ENCODE measurements around the gene RTP2.

The RTP2 gene, protein sequence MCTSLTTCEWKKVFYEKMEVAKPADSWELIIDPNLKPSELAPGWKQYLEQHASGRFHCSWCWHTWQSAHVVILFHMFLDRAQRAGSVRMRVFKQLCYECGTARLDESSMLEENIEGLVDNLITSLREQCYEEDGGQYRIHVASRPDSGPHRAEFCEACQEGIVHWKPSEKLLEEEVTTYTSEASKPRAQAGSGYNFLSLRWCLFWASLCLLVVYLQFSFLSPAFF

DNA sequence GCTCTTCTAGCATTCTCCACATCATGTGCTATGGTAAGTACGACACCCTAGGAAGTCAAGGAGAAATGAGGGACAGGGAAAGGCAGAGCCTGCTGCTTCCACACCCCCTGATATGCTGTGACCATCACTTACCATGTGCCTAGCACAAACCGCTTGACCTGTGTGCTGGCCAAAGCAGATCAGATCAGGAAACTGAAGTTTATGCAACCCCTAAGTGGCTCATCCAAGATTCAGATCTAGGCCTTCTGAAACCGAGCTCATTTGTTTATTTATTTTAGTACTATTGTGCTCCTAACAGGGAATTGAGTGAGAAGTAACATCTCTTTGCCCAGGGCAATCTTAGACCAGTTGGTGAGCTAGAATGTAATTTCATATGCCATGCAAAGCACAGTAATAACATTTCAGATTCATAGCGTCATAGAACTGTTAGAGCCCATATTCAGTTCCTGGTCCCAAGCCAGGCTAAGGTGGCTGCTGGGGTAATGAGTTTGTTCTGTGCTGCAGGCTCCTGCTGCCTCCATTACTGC lies at the start of gene RTP2:
Gene RTP2 (minus strand): TSS at position 51 of the 527 bp plus-strand sequence. CDS start 429 bp downstream, outside the sequence.
- DNase-seq: no peak

DNA sequence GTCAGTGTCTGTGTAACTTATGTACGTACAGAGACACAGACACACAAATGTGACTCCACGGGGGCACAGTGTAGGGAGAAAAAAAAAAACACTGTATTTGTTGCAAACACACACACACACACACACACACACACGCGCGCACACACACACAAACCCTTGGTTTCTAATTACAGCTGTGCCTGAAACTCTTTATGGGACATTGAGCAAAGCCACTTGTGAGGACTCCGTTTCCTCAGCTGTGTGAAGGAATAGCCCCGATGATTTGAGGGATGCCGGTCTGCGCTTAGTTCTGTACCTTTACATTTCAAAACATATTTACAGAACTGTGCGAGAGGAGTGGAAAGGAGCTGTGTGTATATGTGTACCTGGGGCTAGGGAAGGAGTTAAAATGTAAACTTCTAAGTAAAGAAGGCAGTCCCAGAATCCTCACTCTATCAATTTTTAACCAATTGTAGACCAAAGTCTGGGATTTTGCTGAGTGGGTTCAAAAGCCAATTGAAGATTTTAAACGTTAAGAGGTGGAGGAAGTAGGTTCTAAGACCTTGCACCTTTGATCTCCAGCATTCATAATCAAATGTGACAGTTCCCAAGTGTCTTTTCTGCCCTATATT lies 48.3 kb upstream of the RTP2 start:
- DNase-seq: no peak

GRCh38 chr3:187750006-187750512 lies 47.7 kb upstream of the RTP2 start:
- DNase-seq: no peak

DNA sequence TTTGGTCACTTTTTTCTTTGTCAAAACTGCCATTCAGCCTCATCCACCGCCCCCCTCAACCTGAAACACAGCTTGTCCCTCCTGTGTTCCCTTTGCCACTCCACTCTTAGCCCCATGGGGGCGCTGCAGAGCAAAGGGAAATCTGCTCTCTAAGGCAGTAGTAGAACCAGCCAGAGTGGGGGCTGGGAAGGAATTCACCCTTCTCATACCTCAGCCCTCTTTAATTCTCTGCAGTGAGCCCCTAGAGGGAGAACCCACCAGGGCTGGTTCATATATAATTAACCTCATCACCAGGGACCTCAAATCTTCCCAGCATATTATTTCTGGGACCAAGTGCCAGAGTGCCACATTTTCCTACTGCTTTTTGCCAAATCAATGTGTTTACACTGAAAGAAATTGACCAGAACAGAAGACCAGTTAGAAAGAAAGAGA lies 45.7 kb upstream of the RTP2 start:
- DNase-seq: peak; percentile 94

DNA sequence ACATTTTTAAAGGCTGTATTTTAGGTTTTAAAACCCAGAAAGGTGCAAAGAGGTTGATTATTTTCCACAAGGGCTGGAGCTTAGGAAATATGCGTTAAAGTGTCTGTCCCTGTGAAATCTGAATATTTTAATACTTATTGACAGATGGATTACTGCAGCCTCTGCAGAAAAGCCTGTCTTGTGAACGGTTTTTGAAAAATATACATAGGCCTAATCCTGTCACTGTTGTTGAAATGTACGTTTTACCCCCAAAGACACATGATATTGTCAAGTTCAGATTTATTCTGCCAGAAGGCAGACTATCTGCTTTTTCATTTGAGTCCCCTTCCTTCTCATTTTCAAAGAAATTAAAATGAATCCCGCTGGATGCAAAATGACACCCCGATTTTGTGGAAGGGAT lies 45.1 kb upstream of the RTP2 start:
- DNase-seq: peak; percentile 53

GRCh38 chr3:187746442-187747281 lies 44.3 kb upstream of the RTP2 start:
- peak; percentile 33 for DNase-seq

DNA sequence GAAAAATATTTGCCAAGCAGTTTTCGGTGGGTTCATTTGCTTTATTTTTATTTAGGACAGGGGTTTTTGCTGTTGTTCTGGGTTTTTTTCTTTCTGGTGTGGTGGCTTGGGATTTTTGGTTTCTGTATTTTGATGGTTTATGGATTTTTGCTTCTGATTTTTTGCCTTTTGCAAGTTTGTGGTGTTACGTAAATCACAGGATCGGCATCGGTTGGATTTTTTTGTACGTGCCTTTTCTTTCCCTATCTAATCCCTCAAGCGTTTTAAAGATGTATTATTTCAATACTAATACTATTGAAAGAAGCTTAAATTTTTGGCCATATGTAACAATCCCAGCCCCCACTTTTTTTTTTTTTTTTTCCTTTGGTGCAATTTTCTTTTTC lies 43.7 kb upstream of the RTP2 start:
- DNase-seq: peak; percentile 58

DNA sequence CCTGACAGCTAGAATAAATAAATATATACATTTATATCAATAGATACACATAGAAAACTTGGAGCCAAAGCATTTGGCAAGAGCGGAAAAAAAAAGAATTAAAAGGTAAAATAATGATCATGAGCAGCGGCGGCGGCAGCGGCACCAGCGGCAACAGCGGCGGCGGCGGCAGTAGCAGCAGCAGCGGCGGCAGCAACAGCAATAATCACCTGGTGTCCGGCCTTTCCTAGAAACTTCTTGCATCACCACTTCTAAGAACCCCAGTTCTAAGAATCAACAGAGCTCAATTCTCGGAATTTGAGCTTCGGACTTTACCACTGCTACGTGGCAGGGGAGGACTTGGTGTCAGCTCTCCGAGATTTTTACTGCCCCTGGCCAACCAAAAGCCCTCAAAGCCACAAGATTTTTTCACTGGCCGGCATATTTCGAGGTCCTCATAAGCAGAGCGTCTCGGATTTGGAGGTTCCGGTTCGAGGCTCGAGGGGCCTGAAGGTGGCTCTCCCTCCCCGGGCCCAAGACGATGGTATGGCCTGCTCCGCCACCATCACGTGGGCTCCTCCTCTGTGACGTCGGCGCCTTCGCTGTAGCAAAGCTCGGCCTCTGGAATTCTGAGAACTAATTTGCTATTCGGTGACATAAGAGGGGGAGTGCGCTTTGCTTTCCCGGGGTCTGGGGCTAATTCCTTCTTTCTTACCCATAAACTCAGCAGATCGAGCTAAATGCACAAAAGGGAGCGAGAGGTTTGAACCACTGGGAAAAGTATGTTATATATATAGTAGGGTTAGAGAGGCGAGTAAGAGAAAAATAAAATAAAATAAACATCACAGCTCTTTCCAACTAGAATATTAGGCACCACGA lies 43.1 kb upstream of the RTP2 start, which contains the start of gene BCL6:
Gene BCL6 (minus strand): TSS at position 268 of the 858 bp plus-strand sequence. CDS start 11,775 bp downstream, outside the sequence.
- DNase-seq: peak; percentile 98

- DNase-seq: peak; percentile 72
Observed at GRCh38 chr3:187744169-187745151, 42.1 kb upstream of the RTP2 start.

- peak; percentile 62 for DNase-seq
Observed at GRCh38 chr3:187743195-187744141, 41.1 kb upstream of the RTP2 start.

DNA sequence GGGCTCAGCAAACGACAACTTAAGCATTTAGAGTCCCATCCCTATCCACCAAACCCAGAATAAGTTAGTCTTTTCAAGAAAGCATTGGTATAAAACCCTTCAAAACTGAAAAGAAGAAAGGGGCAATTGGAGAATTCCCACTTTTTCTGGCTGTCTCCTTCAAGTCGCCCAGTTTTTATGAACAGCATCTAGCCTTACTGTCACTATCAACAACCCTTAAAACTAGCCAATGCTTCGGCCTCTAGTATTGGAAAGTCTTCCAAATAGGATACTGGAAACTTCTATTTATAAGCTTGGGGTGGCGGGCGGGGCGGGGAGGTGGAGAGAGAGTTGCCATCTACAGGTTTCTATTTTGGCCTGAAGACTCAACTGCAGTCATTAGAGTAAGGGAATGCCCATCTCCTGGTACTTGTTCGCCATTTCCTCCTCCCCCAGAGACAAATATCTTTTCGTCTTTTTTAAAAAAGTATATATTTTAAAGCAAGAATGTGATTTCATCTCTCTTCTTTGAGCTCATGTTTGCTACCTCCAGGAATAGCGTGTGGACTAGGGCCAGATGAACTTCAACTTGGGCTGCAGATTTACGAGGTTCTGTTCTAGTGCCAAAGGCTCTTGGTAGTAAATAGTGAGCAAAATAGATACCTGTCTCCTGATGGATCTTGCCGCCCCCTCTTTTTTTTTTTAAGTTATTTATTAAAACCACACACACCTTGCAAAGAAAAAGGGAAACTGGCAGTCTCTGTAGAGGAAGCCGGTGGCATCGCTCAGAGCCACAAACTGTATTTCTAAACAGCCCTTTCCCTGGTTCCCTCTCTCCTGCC lies 40.2 kb upstream of the RTP2 start:
- DNase-seq: peak; percentile 61

GRCh38 chr3:187741403-187742350 lies 39.3 kb upstream of the RTP2 start:
- peak; percentile 68 for DNase-seq

DNA sequence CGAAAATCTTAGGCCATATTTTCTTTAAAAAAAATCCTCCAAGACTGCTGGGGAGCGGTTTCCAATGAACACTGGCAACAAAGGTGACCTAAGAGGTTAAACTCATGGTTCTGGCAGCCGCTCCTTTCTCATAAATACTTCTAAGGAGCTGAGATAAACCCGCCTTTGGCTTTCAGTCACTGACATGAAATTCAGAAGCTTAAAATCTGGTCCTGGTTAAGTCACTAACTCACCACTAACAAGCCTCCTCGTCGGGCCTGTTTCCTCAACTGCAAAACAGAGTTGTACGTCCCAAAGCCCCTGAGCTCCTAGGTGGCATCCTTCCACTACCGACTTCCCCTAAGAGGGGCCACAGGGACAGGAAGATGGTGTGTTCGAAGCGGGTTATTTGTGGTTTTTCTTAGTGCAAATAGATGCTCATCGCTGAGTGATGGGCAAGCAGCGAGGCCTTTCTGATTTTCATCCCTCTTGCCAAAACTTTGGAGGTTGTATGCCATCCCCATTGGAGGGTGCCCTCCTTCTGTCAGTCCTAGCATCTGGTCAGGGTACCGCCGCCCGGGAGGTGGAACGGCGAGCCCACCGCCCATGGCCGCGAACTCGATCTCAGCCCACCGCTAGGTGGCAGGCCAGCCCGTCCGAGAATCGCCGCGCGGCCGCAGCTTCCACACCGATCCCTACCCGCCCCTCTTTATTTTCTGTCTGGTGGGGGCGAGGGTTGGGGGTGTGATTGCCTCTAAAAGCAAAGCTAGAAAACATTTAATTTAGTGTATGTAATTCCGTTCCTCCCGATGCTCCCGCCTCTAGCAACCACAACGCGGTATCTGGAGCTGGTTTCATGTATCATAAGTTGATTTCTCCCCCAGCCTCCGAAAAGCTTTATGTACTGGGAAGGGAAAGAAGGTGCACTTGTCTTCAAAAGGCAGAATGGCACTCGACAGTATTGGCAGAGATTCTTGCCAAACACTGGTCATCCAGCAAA lies 38.4 kb upstream of the RTP2 start:
- peak; percentile 76 for DNase-seq

GRCh38 chr3:187739561-187740332 lies 37.4 kb upstream of the RTP2 start:
- DNase-seq: peak; percentile 87

GRCh38 chr3:187739094-187739560 lies 36.8 kb upstream of the RTP2 start:
- DNase-seq: no peak
